DMS153 treated with DMSO at 0.1 percent for 48 hours (cell line): Measurements from ENCODE around the gene RAB3IP.
"Not testable (repeated sequence)": the region's sequence is repeated elsewhere in the genome, so short reads cannot be mapped to it uniquely, and the experiment has no call there.

ENCODE experiments used
- DNase-seq: peaks from one replicate; lab custom pipeline; 2025; ENCODE audit not compliant: unreplicated experiment; lab: John Stamatoyannopoulos, UW

RAB3IP gene

DNA sequence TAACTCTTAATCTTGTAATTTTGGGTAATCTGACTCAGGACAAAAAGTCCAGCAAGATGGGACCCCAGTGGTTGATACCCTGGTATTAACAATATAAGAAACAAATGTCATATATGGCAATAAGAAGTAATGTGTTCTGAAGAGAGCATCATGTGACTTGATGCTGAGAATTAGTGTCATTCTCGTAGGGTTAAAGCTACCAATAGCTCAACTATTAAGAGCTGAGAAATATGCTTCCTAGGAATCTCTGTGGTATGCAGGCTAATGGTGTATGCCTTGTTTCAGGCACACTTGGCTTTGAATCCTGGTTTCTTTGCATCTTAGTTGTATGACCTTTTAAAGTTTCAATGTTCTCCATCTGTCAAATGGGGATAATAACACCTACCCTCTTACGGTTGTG, 95.5 kb downstream of the RAB3IP start:
- DNase-seq: no peak

DNA sequence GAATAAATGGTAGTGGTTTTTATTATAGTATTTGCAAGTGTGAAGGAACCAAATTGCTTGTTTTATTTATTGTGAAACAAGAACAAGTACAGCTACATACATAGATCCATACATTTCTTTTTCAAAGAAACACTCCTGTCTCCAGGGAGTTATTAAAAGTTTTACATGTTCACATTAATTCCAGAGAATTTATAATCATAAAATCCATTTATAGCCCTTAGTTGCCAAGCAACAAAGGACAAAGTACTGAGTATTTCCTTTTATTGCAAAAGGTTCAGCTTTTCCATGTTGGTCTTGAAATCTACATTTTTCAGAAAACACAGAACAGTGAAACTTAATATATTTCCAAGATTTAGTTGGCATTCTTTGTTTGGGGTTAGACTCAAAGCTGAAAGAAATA, 95.9 kb downstream of the RAB3IP start:
- DNase-seq: no peak

DNA sequence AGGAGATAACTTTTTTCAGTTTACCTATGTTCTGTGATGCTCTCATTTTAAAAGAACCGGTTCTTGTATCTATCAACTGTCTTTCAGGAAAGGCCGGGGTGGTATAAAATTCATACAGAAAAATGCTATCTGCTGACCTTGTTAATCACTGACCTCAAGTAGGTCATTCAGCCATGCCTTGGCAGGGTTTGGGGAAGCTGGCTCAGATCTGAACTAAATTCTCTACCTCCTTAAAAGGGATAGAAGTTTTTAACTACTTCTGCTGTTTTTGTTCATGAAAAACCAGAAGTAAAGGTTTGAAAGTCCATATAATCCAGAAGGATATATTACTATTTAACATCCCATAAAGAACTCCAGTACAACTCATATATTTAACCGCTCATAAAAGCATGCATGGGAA, 96.4 kb downstream of the RAB3IP start:
- DNase-seq: no peak

DNA sequence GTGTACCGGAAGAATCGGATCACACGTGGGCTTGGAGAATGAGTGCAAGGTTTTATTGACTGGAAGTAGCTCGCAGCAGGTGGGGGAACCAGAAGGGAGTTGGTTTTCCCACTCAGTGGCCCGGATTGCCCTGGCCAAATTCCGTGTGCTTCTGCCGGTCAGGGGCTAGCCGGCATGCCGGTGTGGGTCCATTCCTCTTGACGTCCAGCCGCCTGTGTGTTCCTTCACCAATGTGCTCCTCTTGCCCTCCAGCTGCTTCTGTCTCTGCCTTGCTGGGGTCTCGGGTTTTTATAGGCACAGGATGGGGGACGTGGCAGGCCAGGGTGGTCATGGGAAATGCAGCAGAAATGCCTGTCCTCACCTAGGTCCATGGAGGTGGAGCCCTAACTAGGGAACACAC, 97.4 kb downstream of the RAB3IP start:
- no peak for DNase-seq

DNA sequence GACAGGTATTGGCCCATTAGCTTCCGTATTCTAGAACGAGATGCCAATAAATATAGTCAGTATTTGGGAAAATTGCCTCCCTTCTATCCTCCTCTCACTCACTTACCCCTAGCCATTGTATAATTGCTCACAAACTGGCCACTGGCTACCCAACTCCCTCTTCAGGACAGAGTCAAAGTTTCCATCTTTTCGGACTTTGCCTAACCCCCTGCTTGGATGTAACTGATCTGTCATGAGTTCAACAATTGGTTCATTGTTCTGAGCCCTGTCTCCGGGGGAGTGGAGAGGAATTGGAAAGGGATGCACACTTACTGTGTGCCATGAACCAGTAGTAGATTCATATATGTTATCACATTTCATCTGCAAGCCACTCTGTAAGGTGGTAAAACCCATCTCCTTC, 98.5 kb downstream of the RAB3IP start:
- no peak for DNase-seq

DNA sequence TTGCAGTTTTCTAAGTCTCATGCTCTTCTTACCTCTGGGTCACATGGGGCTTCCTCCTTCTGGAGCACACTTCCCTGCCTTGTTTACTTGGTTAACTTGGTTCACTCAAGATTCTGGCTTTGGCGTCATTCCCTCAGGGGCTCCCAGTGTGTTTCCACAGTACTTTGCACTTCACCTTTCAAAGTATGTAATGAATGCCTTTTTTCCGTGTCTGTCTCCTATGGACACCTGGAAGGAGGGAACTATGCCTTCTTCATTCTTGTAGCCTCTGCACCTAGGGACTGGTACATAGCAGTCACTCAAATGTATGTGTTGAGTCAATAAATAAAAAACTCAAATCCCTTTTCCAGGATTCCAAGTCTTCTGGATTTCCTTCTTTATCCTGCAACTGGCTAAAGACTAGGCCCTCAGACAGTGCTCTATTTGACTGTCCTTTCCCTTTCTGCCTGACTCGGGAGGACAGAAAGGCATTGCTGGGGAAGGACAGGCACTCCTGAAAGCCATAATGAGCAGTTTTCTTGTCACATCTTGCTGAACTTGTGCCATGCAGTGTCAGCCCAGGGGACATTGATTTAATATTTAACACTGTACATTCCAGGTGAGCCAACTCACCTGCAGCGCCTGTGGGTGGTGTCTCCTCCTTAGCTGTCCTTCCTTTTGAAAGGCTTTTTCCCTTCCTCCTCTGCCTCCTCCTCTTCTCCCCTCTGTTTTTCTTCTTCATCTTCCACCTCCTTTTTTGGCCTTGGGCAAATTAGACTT, 99.2 kb downstream of the RAB3IP start:
- no peak for DNase-seq

DNA sequence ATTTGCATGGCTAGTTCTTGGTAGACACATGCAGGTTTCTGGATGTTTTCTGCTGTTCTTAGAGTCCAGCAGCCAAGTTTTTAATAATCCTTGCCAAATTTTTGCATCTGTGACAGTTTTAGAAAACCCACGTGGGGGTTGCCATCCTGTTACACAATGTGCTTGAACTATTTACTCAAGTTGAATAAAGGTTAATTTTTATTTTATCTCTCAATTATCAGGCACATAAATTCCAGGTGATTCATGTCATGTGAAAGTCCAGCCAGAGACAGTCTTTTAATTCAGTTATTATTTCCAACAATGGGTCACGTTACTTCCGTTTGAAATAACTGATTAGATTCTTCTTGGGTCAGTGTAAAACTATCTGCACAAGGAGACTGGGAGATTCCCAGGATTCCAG, 102.1 kb downstream of the RAB3IP start:
- DNase-seq: no peak

DNA sequence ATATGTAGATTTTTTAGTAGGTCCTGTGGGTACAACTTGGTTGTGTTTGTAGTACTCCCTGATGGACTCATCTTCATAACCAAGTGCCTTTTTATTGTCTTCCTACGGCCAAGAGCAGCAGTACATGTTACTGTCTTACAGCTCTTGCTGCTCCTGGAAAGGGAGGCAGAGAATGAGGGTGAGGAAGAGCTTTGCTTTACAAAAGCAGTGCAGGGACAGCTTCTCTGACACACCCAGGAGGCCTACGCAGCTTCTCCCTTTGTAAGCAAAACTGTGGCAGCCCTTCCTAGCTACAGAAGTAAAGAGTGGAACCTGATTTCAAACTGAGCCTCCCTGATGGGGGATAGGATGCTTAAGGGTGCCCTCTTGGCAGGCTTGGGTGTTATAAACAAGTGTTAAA, 104.9 kb downstream of the RAB3IP start:
- DNase-seq: no peak

DNA sequence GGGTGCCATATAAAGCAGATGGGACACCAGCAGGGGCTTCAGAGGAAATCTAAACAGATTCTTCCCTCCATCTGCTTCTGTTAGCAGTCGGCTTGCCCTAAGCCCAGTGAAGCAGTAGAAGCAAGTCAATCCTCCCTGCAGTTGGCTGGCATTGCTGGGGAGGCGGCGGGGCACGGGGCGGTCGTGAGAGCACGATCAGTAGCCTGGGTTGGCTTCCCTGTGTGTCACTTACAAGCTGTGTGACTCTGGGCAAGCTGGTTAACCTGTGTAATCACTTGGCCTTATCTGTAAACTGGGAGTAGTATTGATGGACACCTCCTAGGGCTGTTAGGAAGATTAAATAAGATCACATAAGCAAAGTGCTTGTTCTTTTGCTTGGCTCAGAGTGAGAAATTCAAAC, 105.8 kb downstream of the RAB3IP start:
- no peak for DNase-seq

DNA sequence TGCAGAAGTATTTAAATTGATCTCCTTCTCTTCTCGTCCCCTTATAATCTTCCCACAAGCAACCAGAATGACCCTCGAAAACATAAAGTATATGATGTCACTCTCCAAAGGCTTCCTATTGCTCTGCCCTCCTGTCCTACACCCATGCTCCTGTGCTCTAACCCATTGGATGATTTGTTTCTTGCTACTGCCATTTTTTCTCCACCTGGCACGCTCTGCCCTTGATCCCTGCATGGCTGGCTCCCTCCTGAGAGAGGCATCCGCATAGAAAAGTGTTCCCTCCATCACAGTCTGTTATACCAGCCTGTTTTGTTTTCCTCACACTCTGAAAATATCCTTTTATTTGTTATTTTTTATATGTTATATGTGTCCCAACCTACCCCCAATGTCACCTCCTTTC, 106.2 kb downstream of the RAB3IP start:
- DNase-seq: no peak

DNA sequence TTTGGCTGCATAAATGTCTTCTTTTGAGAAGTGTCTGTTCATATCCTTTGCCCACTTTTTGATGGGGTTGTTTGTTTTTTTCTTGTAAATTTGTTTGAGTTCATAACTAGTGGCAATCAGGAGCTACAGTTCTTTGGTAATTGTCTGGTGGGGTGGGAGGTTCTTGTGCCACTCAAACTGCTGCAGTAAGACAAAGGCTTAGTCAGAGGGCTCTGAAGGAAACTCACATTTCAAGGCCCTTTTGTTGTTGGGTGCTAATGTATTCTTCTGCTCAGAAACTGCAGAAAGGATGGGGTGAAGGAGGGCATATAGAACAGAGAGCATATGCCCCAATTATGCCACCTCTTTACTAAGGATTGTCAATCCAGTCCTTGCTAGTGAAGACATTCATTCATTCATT, 108.3 kb downstream of the RAB3IP start:
- no peak for DNase-seq

DNA sequence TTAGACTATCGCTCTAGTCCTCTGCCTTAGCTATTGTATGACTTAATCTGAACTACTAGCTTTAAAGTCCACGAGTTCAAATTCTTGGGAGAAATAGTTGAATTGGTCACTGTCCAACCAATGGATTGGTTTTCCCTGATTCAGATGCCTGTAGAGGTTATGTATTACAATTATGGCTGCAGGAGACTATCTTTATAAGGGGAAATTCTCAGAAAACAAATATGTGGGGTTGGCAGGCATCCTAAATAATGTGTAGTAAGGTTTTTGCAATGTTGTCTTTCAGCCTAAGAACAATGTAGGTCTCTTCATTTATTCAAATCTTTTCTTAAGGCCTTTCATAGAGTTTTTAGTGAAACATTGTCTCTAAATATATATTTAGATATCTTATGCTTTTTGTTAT, 113.3 kb downstream of the RAB3IP start:
- no peak for DNase-seq

DNA sequence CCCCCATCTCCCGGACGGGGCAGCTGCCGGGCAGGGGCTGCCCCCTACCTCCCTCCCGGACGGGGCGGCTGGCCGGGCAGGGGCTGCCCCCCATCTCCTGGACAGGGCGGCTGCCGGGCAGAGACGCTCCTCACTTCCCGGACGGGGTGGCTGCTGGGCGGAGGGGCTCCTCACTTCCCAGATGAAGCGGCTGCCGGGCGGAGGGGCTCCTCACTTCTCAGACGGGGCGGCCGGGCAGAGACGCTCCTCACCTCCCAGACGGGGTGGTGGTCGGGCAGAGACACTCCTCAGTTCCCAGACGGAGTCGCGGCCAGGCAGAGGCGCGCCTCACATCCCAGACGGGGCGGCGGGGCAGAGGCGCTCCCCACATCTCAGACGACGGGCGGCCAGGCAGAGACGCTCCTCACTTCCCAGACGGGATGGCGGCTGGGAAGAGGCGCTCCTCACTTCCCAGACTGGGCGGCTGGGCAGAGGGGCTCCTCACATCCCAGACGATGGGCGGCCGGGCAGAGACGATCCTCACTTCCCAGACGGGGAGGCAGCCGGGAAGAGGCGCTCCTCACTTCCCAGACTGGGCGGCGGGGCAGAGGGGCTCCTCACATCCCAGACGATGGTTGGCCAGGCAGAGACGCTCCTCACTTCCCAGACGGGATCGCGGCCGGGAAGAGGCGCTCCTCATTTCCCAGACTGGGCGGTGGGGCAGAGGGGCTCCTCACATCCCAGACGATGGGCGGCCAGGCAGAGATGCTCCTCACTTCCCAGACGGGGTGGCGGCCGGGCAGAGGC, 114.7 kb downstream of the RAB3IP start:
- DNase-seq: not testable (repeated sequence)

DNA sequence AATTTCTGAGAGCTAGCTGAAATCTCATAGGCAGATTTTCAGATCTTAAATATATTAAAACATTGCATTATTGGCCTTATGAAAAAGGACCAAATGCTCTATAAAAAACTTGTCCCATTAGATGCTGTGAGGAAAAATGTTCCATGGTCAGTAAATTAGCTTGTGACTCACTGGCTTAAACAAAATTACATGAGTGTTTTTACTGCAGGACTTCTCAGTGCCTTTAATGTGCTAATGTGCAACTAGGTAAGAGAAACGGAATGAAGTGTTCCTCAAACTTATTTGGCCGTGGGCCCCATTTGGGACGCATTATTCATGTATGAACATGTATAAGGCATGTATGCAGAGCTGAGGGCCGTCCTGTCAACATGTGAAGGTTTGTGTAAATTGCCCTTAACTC, 128.0 kb downstream of the RAB3IP start:
- no peak for DNase-seq

DNA sequence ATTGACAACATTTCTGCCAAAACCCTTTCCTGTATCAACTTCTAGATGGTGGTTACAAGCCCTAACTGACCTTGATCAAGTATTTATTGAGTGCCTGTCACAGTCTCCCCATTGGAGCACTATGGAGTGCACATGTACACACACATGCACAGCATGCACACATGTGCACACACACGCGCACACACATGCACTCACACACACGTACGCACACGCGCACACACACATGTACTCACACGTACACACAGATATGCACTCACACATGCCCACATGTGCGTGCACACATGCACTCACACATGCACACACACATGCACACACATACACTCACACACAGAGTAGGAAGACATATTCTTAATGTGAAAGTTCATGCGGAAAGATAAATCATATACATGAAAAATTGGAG, 130.0 kb downstream of the RAB3IP start:
- DNase-seq: no peak

DNA sequence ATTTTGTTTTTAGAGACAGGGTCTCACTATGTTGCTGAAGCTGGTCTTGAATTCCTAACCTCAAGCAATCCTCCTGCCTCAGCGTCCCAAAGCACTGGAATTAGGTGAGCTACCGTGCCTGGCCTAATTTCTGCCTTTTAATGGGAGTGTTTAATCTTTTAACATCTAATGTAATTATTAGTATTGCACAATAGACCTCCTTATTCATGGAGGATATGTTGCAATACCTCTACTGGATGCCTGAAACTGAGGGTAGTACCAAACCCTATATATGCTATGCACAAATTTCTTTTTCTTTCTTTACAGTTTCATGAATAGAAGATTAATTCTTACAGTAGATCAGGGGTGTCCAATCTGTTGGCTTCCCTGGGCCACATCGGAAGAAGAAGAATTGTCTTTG, 134.1 kb downstream of the RAB3IP start:
- no peak for DNase-seq
